OCI-LY1 (cell line): ENCODE results near the gene COA1.

ENCODE experiments used
- H2AFZ ChIP-seq: fragments of 200-600 bp; sonication (generic), shearing (Covaris generic); 2 replicates; pipeline ENCODE4 v1.6.0; 2014; ENCODE audit warnings: antibody characterized with exemption, mild to moderate bottlenecking, low read length
- H3F3A ChIP-seq: fragments of 200-600 bp; sonication (generic), shearing (Covaris generic); 2 replicates; pipeline ENCODE4 v1.6.0; 2014; ENCODE audit warnings: mild to moderate bottlenecking, antibody characterized with exemption, low read length, moderate library complexity; ENCODE audit not compliant: insufficient read depth
- H3K27ac ChIP-seq: fragments of 200-600 bp; sonication (generic); 2 replicates; pipeline ENCODE4 v1.5.1; 2014; ENCODE audit warnings: low read length, mixed run types, mild to moderate bottlenecking, low read depth; ENCODE audit not compliant: poor library complexity, severe bottlenecking
- H3K27me3 ChIP-seq: fragments of 200-600 bp; sonication (generic); 2 replicates; pipeline ENCODE4 v1.6.0; 2014; ENCODE audit warnings: antibody characterized with exemption, mild to moderate bottlenecking, low read length, moderate library complexity; ENCODE audit not compliant: insufficient read depth
- H3K36me3 ChIP-seq: fragments of 200-600 bp; sonication (generic); 2 replicates; pipeline ENCODE4 v1.6.1; 2014; ENCODE audit warnings: mild to moderate bottlenecking, antibody characterized with exemption, low read length, moderate library complexity, mixed read lengths; ENCODE audit not compliant: insufficient read depth
- H3K4me1 ChIP-seq: fragments of 200-600 bp; sonication (generic); 2 replicates; pipeline ENCODE4 v1.5.1; 2014; ENCODE audit warnings: mild to moderate bottlenecking, low read length, moderate library complexity; ENCODE audit not compliant: insufficient read depth, severe bottlenecking
- H3K4me2 ChIP-seq: fragments of 200-600 bp; sonication (generic), shearing (Covaris generic); 2 replicates; pipeline ENCODE4 v1.6.1; 2014; ENCODE audit warnings: low read length
- H3K4me3 ChIP-seq: fragments of 200-600 bp; sonication (generic); 2 replicates; pipeline ENCODE4 v1.5.1; 2014; ENCODE audit warnings: low read length, low read depth, mild to moderate bottlenecking, mixed read lengths; ENCODE audit not compliant: poor library complexity, severe bottlenecking
- H3K79me2 ChIP-seq: fragments of 200-600 bp; shearing (Covaris generic); 2 replicates; pipeline ENCODE4 v1.6.1; 2016; ENCODE audit warnings: mixed run types, low read length, mixed read lengths; ENCODE audit not compliant: insufficient read depth
- H3K9ac ChIP-seq: fragments of 200-600 bp; sonication (generic), shearing (Covaris generic); 2 replicates; pipeline ENCODE4 v1.6.1; 2014; ENCODE audit warnings: mild to moderate bottlenecking, low read length, mixed read lengths
- H3K9me2 ChIP-seq: fragments of 200-600 bp; sonication (generic), shearing (Covaris generic); 2 replicates; pipeline ENCODE4 v1.6.1; 2014; ENCODE audit warnings: low read depth, mild to moderate bottlenecking, low read length, mixed read lengths
- H3K9me3 ChIP-seq: fragments of 200-600 bp; shearing (Covaris generic); 2 replicates; pipeline ENCODE4 v1.6.1; 2014; ENCODE audit warnings: low read length, mixed read lengths
- H4K20me1 ChIP-seq: fragments of 200-600 bp; sonication (generic), shearing (Covaris generic); 2 replicates; pipeline ENCODE4 v1.6.0; 2016; ENCODE audit warnings: mild to moderate bottlenecking, low read length; ENCODE audit not compliant: insufficient read depth
- EZH2 ChIP-seq: fragments of 200-600 bp; sonication (generic), shearing (Covaris generic); IDR thresholded peaks from 2 replicates; pipeline ENCODE4 v1.8.0; 2017; ENCODE audit warnings: borderline replicate concordance, mixed run types, mild to moderate bottlenecking, antibody characterized with exemption, low read length, moderate library complexity, mixed read lengths
- TF ChIP-seq, protein P1 (sequence below): fragments of 200-600 bp; sonication (generic), shearing (Covaris generic); IDR thresholded peaks from 2 replicates; pipeline ENCODE4 v1.5.1; 2017; ENCODE audit warnings: mild to moderate bottlenecking, antibody characterized with exemption, low read length, moderate library complexity, mixed read lengths

Gene COA1

DNA sequence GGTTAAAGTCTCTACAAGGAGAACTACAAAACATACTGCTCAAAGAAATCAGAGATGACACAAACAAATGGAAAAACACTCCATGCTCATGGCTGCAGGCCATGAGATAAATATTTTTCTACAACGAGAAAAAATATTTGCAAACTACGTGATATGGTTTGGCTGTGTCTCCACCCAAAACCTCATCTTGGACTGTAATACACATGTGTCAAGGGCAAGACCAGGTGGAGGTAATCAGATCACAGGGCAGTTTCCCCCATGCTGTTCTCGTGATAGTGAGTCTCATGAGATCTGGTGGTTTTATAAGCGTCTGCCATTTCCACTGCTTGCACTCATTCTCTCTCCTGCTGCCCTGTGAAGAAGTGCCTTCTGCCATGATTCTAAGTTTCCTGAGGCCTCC, 57.8 kb downstream of the COA1 start:
- H4K20me1 ChIP-seq, result no peaks in the 10 kb centered on the region
- peaks cover 70% of the 10 kb centered on the region for H3K79me2 ChIP-seq
- H3K9me2 ChIP-seq, result no peaks in the 10 kb centered on the region
- peaks cover 10% of the 10 kb centered on the region for H3K4me1 ChIP-seq
- no peak overlapping the region for H3K9ac ChIP-seq
- TF ChIP-seq EZH2, result no peak
- TF ChIP-seq, protein P1, sequence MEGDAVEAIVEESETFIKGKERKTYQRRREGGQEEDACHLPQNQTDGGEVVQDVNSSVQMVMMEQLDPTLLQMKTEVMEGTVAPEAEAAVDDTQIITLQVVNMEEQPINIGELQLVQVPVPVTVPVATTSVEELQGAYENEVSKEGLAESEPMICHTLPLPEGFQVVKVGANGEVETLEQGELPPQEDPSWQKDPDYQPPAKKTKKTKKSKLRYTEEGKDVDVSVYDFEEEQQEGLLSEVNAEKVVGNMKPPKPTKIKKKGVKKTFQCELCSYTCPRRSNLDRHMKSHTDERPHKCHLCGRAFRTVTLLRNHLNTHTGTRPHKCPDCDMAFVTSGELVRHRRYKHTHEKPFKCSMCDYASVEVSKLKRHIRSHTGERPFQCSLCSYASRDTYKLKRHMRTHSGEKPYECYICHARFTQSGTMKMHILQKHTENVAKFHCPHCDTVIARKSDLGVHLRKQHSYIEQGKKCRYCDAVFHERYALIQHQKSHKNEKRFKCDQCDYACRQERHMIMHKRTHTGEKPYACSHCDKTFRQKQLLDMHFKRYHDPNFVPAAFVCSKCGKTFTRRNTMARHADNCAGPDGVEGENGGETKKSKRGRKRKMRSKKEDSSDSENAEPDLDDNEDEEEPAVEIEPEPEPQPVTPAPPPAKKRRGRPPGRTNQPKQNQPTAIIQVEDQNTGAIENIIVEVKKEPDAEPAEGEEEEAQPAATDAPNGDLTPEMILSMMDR, result no peak
- H3K4me3 ChIP-seq, result no peak overlapping the region
- no peak overlapping the region for H3K27ac ChIP-seq
- H3K27me3 ChIP-seq, result no peaks in the 10 kb centered on the region
- H2AFZ ChIP-seq, result no peak overlapping the region
- H3K4me2 ChIP-seq, result no peak overlapping the region
- no peaks in the 10 kb centered on the region for H3F3A ChIP-seq
- H3K9me3 ChIP-seq, result peaks cover 33% of the 10 kb centered on the region
- H3K36me3 ChIP-seq, result peaks cover 61% of the 10 kb centered on the region

DNA sequence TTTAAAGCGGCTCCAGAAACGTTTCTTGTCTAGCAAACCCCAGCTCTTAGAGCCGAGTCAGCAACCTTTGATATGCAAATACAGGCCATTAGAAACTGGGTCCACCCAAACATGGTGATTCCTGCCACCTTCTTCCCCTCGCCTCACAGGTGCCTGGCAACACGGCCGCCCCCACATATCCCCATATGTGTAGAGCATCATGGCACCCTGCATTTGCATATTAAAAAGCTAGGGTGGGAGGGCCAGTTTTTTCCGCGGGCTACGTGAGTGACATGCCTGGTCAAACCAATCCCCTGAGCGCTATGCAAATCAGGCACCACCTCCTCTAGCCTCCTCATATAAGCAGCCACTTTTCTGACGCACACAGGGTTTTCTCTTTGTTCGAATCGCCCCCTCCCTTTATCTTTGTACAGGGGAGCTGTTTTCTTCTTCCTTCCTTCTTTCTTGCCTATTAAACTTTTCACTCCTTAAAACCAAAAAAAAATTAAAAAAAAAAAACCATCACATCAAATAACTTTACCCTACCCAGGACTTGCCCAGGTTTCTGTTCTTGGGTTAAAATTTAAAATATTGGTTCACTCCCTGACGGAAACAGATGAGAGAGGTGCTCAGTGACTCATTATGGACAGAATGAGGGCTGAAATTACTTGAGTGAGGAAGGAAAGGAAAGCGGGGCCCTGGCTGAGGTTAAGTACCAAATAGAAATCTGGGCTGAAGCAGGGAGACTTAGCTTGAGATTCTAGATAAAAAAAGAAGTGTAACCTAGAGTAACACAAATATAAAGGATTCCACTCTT, 59.8 kb downstream of the COA1 start:
- peaks cover 24% of the 10 kb centered on the region for H3K4me1 ChIP-seq
- peak overlapping the region; percentile 25 for H3K27ac ChIP-seq
- peaks cover 66% of the 10 kb centered on the region for H3K79me2 ChIP-seq
- H3F3A ChIP-seq, result no peaks in the 10 kb centered on the region
- H4K20me1 ChIP-seq, result no peaks in the 10 kb centered on the region
- H2AFZ ChIP-seq, result no peak overlapping the region
- H3K9me3 ChIP-seq, result peaks cover 37% of the 10 kb centered on the region
- no peak overlapping the region for H3K4me2 ChIP-seq
- H3K9me2 ChIP-seq, result no peaks in the 10 kb centered on the region
- no peak overlapping the region for H3K9ac ChIP-seq
- peaks cover 74% of the 10 kb centered on the region for H3K36me3 ChIP-seq
- no peaks in the 10 kb centered on the region for H3K27me3 ChIP-seq
- H3K4me3 ChIP-seq, result no peak overlapping the region
- TF ChIP-seq EZH2, result no peak
- TF ChIP-seq, protein P1, result no peak

DNA sequence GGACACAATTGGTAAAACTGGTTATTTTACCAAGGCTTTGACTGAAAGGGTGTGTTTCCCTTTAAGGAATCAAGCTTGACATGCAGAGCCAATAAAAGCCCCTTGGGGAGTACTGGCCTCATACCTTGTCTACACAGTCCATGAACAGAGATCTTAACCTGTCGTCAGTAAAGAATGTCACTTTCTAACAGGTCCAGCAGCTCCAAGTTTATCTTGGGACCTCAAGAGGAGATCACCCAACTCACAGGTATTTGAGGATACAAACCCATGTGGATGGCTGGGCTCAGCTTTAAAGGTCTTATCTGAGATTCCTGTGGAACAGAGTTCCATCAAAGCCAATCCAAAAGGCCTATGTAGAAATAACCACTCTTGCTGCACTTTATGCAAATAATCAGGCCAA, 61.3 kb downstream of the COA1 start:
- Histone ChIP-seq H3K79me2 (peaks cover 56% of the 10 kb centered on the region), H3K9ac (no peak overlapping the region), H3K9me2 (no peaks in the 10 kb centered on the region), H3K4me3 (no peak overlapping the region), H2AFZ (no peak overlapping the region), H3K4me1 (peaks cover 23% of the 10 kb centered on the region), H3K4me2 (no peak overlapping the region), H3F3A (no peaks in the 10 kb centered on the region), H3K27me3 (no peaks in the 10 kb centered on the region), H3K27ac (no peak overlapping the region), H3K9me3 (peaks cover 24% of the 10 kb centered on the region), H4K20me1 (no peaks in the 10 kb centered on the region), H3K36me3 (peaks cover 64% of the 10 kb centered on the region)
- TF ChIP-seq, protein P1, result no peak
- no peak for TF ChIP-seq EZH2
